GM19397 (cell line): ENCODE data around the gene LRFN3.
"Not testable (repeated sequence)": the region's sequence is repeated elsewhere in the genome, so short reads cannot be mapped to it uniquely, and the experiment has no call there.

Experiments
- ATAC-seq: cut with Tn5 transposase; IDR thresholded peaks from one replicate; pipeline ENCODE4 v1.9.1; 2021; ENCODE audit warnings: mild to moderate bottlenecking, moderate library complexity; ENCODE audit not compliant: unreplicated experiment

Gene LRFN3

GRCh38 chr19:35973487-35973886 lies 37.3 kb downstream of the LRFN3 start:
- no peak for ATAC-seq

- ATAC-seq, result no peak
Measured at GRCh38 chr19:35975608-35976214, 39.5 kb downstream of the LRFN3 start.

- ATAC-seq, result no peak
Measured at GRCh38 chr19:35977446-35978222, 41.5 kb downstream of the LRFN3 start.

GRCh38 chr19:35978271-35978670 lies 42.1 kb downstream of the LRFN3 start:
- ATAC-seq, result no peak

GRCh38 chr19:35978832-35979365 lies 42.7 kb downstream of the LRFN3 start:
- no peak for ATAC-seq

GRCh38 chr19:35980997-35981396 lies 44.8 kb downstream of the LRFN3 start:
- not testable (repeated sequence) for ATAC-seq

GRCh38 chr19:35983177-35983576 lies 47.0 kb downstream of the LRFN3 start:
- ATAC-seq, result no peak

GRCh38 chr19:35986111-35986510 lies 49.9 kb downstream of the LRFN3 start:
- no peak for ATAC-seq

- no peak for ATAC-seq
Measured at GRCh38 chr19:35986664-35987570, 50.7 kb downstream of the LRFN3 start.

- no peak for ATAC-seq
Measured at GRCh38 chr19:35987571-35987896, 51.4 kb downstream of the LRFN3 start.

- no peak for ATAC-seq
Measured at GRCh38 chr19:35988824-35989223, 52.6 kb downstream of the LRFN3 start.

- no peak for ATAC-seq
Measured at GRCh38 chr19:35990156-35990555, 54.0 kb downstream of the LRFN3 start.

- ATAC-seq, result no peak
Measured at GRCh38 chr19:35990771-35991730, 54.9 kb downstream of the LRFN3 start.

GRCh38 chr19:35991731-35992450 lies 55.7 kb downstream of the LRFN3 start:
- ATAC-seq, result no peak

- ATAC-seq, result no peak
Measured at GRCh38 chr19:35992907-35993765, 57.0 kb downstream of the LRFN3 start.

- no peak for ATAC-seq
Measured at GRCh38 chr19:35993923-35994598, 57.9 kb downstream of the LRFN3 start.
